H9 (cell line): ENCODE measurements around the gene ZNF281. TPM values are rescaled to one million over a fixed set of nuclear protein-coding genes. Genes with fewer than 3 reads are reported as not detected.

ENCODE experiments used
- DNase-seq: peaks from one replicate; pipeline ENCODE4 v3.0.0-alpha.2; 2017
- H2AFZ ChIP-seq: one replicate; pipeline ENCODE4 v1.6.1; 2013; ENCODE audit warnings: mild to moderate bottlenecking, low read length, control low read depth, moderate library complexity
- H2AK5ac ChIP-seq: 2 replicates; pipeline ENCODE4 v1.6.1; 2013; ENCODE audit warnings: low read length, control low read depth, mixed read lengths; ENCODE audit not compliant: insufficient read length
- H2BK120ac ChIP-seq: one replicate; pipeline ENCODE4 v1.6.1; 2013; ENCODE audit warnings: low read depth, mild to moderate bottlenecking, low read length, control low read depth, inconsistent platforms; ENCODE audit not compliant: poor library complexity, severe bottlenecking
- H2BK12ac ChIP-seq: 2 replicates; pipeline ENCODE4 v1.6.1; 2013; ENCODE audit warnings: low read length, control low read depth, mixed read lengths, low read depth; ENCODE audit not compliant: insufficient read length
- H2BK15ac ChIP-seq: 2 replicates; pipeline ENCODE4 v1.6.1; 2013; ENCODE audit warnings: low read depth, low read length, control low read depth
- H2BK20ac ChIP-seq: one replicate; pipeline ENCODE4 v1.6.1; 2013; ENCODE audit warnings: low read depth, mild to moderate bottlenecking, low read length, control low read depth, inconsistent platforms; ENCODE audit not compliant: poor library complexity, severe bottlenecking
- H2BK5ac ChIP-seq: 2 replicates; pipeline ENCODE4 v1.6.1; 2013; ENCODE audit warnings: low read length, control low read depth, mixed read lengths; ENCODE audit not compliant: insufficient read length
- H3K14ac ChIP-seq: 2 replicates; pipeline ENCODE4 v1.6.1; 2013; ENCODE audit warnings: low read length, control low read depth; ENCODE audit not compliant: insufficient read depth
- H3K18ac ChIP-seq: 2 replicates; pipeline ENCODE4 v1.6.1; 2013; ENCODE audit warnings: low read depth, mild to moderate bottlenecking, mixed read lengths, low read length, control low read depth; ENCODE audit not compliant: insufficient read length
- H3K23ac ChIP-seq: 2 replicates; pipeline ENCODE4 v1.6.1; 2013; ENCODE audit warnings: low read length, control low read depth, mixed read lengths, low read depth; ENCODE audit not compliant: insufficient read length
- H3K23me2 ChIP-seq: 2 replicates; pipeline ENCODE4 v1.6.1; 2013; ENCODE audit warnings: low read depth, mild to moderate bottlenecking, mixed read lengths, low read length, control low read depth; ENCODE audit not compliant: insufficient read length, poor library complexity, severe bottlenecking
- H3K27ac ChIP-seq: 2 replicates; pipeline ENCODE4 v1.5.1; 2013; ENCODE audit warnings: low read length, control low read depth, mixed read lengths, low read depth; ENCODE audit not compliant: insufficient read length
- H3K27me3 ChIP-seq: 2 replicates; pipeline ENCODE4 v1.6.1; 2013; ENCODE audit warnings: low read length, control low read depth, inconsistent platforms; ENCODE audit not compliant: insufficient read depth
- H3K4ac ChIP-seq: 2 replicates; pipeline ENCODE4 v1.6.1; 2013; ENCODE audit warnings: low read depth, mild to moderate bottlenecking, control low read depth, inconsistent platforms, low read length, moderate library complexity
- H3K4me1 ChIP-seq: 2 replicates; pipeline ENCODE4 v1.6.1; 2013; ENCODE audit warnings: low read length, control low read depth, inconsistent platforms; ENCODE audit not compliant: insufficient read depth
- H3K4me2 ChIP-seq: 2 replicates; pipeline ENCODE4 v1.6.1; 2013; ENCODE audit warnings: low read length, control low read depth, mixed read lengths; ENCODE audit not compliant: insufficient read length, insufficient read depth
- H3K56ac ChIP-seq: 2 replicates; pipeline ENCODE4 v1.6.1; 2013; ENCODE audit warnings: low read depth, mild to moderate bottlenecking, mixed read lengths, low read length, control low read depth; ENCODE audit not compliant: insufficient read length
- H3K79me1 ChIP-seq: 2 replicates; pipeline ENCODE4 v1.6.1; 2013; ENCODE audit warnings: low read depth, mild to moderate bottlenecking, moderate library complexity, low read length, control low read depth, inconsistent platforms; ENCODE audit not compliant: insufficient read depth, poor library complexity, severe bottlenecking
- H3K79me2 ChIP-seq: 2 replicates; pipeline ENCODE4 v1.6.1; 2013; ENCODE audit warnings: low read length, control low read depth, inconsistent platforms; ENCODE audit not compliant: insufficient read depth
- H3K9ac ChIP-seq: 2 replicates; pipeline ENCODE4 v1.6.1; 2013; ENCODE audit warnings: low read length, control low read depth, mixed read lengths; ENCODE audit not compliant: insufficient read length; ENCODE audit errors: extremely low read depth
- H3K9me3 ChIP-seq: one replicate; pipeline ENCODE4 v1.6.1; 2013; ENCODE audit warnings: low read depth, low read length, inconsistent platforms; ENCODE audit not compliant: control insufficient read depth
- H3T11ph ChIP-seq: one replicate; pipeline ENCODE4 v1.6.1; 2013; ENCODE audit warnings: mild to moderate bottlenecking, low read length, control low read depth, inconsistent platforms
- H4K20me1 ChIP-seq: one replicate; pipeline ENCODE4 v1.6.1; 2013; ENCODE audit not compliant: control insufficient read depth, insufficient read length, insufficient read depth
- H4K5ac ChIP-seq: 2 replicates; pipeline ENCODE4 v1.6.1; 2013; ENCODE audit warnings: low read depth, mild to moderate bottlenecking, mixed read lengths, low read length, control low read depth; ENCODE audit not compliant: insufficient read length
- H4K8ac ChIP-seq: replicated peaks from 2 replicates; pipeline ENCODE4 v1.6.1; 2013; ENCODE audit warnings: low read length, control low read depth, mixed read lengths, low read depth; ENCODE audit not compliant: insufficient read length
- H4K91ac ChIP-seq: 2 replicates; pipeline ENCODE4 v1.6.1; 2013; ENCODE audit warnings: low read depth, mild to moderate bottlenecking, moderate library complexity, mixed read lengths, low read length, control low read depth; ENCODE audit not compliant: insufficient read length
- H3K27ac Mint-ChIP-seq, 3 experiments: 2 replicates in 2 of 3; 3 replicates in 1 of 3; pipeline ENCODE4 v1.8.0; 2020 to 2021; ENCODE audit warnings: mixed read lengths in 3 of 3, mild to moderate bottlenecking in 1 of 3, moderate library complexity in 1 of 3
- H3K27me3 Mint-ChIP-seq: 2 replicates; pipeline ENCODE4 v1.8.0; 2021; ENCODE audit warnings: low read depth, mild to moderate bottlenecking, moderate library complexity, mixed read lengths
- H3K36me3 Mint-ChIP-seq, 3 experiments: 2 replicates in 2 of 3; 3 replicates in 1 of 3; pipeline ENCODE4 v1.8.0; 2020 to 2021; ENCODE audit warnings: low read depth in 3 of 3, mixed read lengths in 3 of 3; ENCODE audit not compliant: insufficient read depth in 1 of 3
- H3K4me1 Mint-ChIP-seq, 2 experiments: 2 replicates each; pipeline ENCODE4 v1.8.0; 2020; ENCODE audit warnings: mixed read lengths in 2 of 2
- H3K4me3 Mint-ChIP-seq, 2 experiments: 2 replicates in 1 of 2; 3 replicates in 1 of 2; pipeline ENCODE4 v1.8.0; 2020 to 2021; ENCODE audit warnings: mild to moderate bottlenecking in 2 of 2, mixed read lengths in 2 of 2, moderate library complexity in 1 of 2
- H3K9me3 Mint-ChIP-seq, 2 experiments: 2 replicates in 1 of 2; 3 replicates in 1 of 2; pipeline ENCODE4 v1.8.0; 2020; ENCODE audit warnings: mild to moderate bottlenecking in 2 of 2, mixed read lengths in 2 of 2, moderate library complexity in 1 of 2
- WGBS: extraction: QIAGEN DNeasy Blood & Tissue Kit; methylation state at CpG from one replicate; pipeline ENCODE4 v1.1.7; 2013; ENCODE audit warnings: missing lambda C conversion rate, low lambda C conversion rate, mixed read lengths; ENCODE audit not compliant: insufficient read length; ENCODE audit errors: extremely low coverage; 5-methylcytosine and 5-hydroxymethylcytosine counted together
- total RNA-seq: library from RNA; stranded (reverse); gene quantifications from 2 replicates; pipeline ENCODE4 v1.2.1, GENCODE V29; 2021
- TF ChIP-seq, protein P1 (sequence below): fragments of 200-600 bp; sonication (generic); conservative IDR thresholded peaks from 3 replicates; pipeline ENCODE4 v1.8.0; 2021; ENCODE audit warnings: antibody characterized with exemption, mild to moderate bottlenecking

Gene ZNF281
- total RNA-seq, 1 experiment from 2014 or later: 75.2 TPM

DNA sequence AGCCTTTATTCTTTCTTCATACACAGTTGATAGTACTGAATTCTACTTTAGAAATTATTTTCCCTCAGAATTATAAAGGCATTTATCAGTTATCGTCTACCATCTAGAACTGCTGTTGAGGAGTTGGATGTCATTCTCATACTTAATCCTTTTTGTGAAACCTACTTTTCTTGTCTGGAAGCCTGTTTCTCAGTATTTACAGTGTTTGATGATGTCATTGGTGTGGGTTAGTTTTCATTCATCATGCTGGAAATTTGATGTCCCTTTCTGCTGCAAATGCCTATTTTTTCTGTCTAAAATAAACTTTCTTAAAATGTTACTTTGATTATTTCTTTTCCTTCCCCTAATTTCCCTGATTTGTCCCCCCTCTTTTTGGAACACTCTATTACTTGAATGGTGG is 22.8 kb upstream of the ZNF281 start:
- Histone ChIP-seq H3K23me2 (no peaks in the 10 kb centered on the region), H2BK120ac (no peak overlapping the region), H3K9ac (no peak overlapping the region), H3K18ac (no peak overlapping the region), H4K20me1 (no peaks in the 10 kb centered on the region), H3K4me1 (no peaks in the 10 kb centered on the region), H3T11ph (no peak overlapping the region), H4K5ac (no peak overlapping the region), H3K4ac (no peak overlapping the region), H2BK5ac (no peak overlapping the region), H3K23ac (no peak overlapping the region), H4K91ac (no peak overlapping the region), H3K27me3 (no peaks in the 10 kb centered on the region), H3K56ac (no peak overlapping the region), H3K14ac (no peak overlapping the region), H3K79me2 (no peaks in the 10 kb centered on the region), H3K79me1 (peaks cover 7% of the 10 kb centered on the region), H2BK12ac (no peak overlapping the region), H2BK20ac (no peak overlapping the region), H2AFZ (no peak overlapping the region), H3K9me3 (no peaks in the 10 kb centered on the region), H3K4me2 (no peak overlapping the region), H2BK15ac (no peak overlapping the region), H3K27ac (no peak overlapping the region), H2AK5ac (no peak overlapping the region), H4K8ac (no peak overlapping the region)
- Mint-ChIP-seq H3K36me3 (peaks cover 19 to 31% (median 30%) of the 10 kb centered on the region in 3 experiments), H3K9me3 (peaks cover 0 to 3% of the 10 kb centered on the region in 2 experiments; a peak in 1 of 5 replicates), H3K27me3 (no peaks in the 10 kb centered on the region), H3K4me1 (peaks cover 2 to 6% of the 10 kb centered on the region in 2 experiments; a peak in 3 of 4 replicates), H3K4me3 (no peak overlapping the region), H3K27ac (peak overlapping the region in 1 of 3 experiments; percentile 10; a peak in 2 of 7 replicates)
- no CpG with 5 or more reads among the region's 1 CpG for WGBS
- TF ChIP-seq, protein P1, sequence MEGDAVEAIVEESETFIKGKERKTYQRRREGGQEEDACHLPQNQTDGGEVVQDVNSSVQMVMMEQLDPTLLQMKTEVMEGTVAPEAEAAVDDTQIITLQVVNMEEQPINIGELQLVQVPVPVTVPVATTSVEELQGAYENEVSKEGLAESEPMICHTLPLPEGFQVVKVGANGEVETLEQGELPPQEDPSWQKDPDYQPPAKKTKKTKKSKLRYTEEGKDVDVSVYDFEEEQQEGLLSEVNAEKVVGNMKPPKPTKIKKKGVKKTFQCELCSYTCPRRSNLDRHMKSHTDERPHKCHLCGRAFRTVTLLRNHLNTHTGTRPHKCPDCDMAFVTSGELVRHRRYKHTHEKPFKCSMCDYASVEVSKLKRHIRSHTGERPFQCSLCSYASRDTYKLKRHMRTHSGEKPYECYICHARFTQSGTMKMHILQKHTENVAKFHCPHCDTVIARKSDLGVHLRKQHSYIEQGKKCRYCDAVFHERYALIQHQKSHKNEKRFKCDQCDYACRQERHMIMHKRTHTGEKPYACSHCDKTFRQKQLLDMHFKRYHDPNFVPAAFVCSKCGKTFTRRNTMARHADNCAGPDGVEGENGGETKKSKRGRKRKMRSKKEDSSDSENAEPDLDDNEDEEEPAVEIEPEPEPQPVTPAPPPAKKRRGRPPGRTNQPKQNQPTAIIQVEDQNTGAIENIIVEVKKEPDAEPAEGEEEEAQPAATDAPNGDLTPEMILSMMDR: no peak
- no peak for DNase-seq
